PFSK-1 (cell line): ENCODE results near the gene FNDC3A.

Experiments
- FOXP2 ChIP-seq: optimal IDR thresholded peaks from 2 replicates; pipeline ENCODE3; 2011; ENCODE audit warnings: borderline replicate concordance, control low read depth, inconsistent platforms; ENCODE audit not compliant: insufficient read depth; ENCODE audit errors: extremely low read length, extremely low read depth
- POLR2AphosphoS5 ChIP-seq: IDR thresholded peaks from 2 replicates; pipeline ENCODE4 v1.6.1; 2012; ENCODE audit warnings: low read depth, mild to moderate bottlenecking, control low read depth, low read length, moderate library complexity
- REST ChIP-seq, 2 experiments: IDR thresholded peaks; 2 replicates each; pipeline versions ENCODE4 v1.6.1 to v1.8.0; 2011 to 2012; ENCODE audit warnings: low read depth in 2 of 2, low read length in 2 of 2, control low read depth in 1 of 2, inconsistent platforms in 1 of 2, mild to moderate bottlenecking in 1 of 2, moderate library complexity in 1 of 2; ENCODE audit not compliant: insufficient read depth in 1 of 2
- SIN3A ChIP-seq: IDR thresholded peaks from 2 replicates; pipeline ENCODE4 v1.6.1; 2012; ENCODE audit warnings: mild to moderate bottlenecking, low read length, moderate library complexity, borderline replicate concordance; ENCODE audit not compliant: insufficient read depth
- TAF1 ChIP-seq: IDR thresholded peaks from 2 replicates; pipeline ENCODE4 v1.6.1; 2012; ENCODE audit warnings: low read length, control low read depth, borderline replicate concordance; ENCODE audit not compliant: insufficient read depth

DNA sequence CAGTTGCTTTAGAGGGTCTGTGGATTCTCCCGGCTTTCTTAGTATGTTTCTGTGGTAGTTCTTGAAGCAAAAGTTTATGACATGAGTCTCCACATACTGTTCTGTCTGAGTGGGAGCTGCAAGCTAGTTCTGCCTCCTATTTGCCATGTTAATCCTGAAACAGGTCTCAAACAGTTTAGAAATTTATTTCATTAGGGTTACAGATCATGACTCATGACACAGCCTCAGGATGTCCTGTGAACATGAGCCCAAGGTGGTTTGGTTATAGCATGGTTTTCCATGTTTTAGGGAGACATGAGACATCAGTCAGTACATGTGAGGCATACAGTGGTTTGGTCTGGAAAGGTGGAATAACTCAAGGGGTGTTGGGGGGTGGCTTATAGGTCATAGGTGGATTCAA is 77.5 kb downstream of the FNDC3A start:
- TF ChIP-seq POLR2AphosphoS5 (no peak), FOXP2 (no peak), SIN3A (no peak), REST (IDR thresholded peaks at IDR 0.05; ENCODE audit: insufficient read depth in 1 of 2, low read depth in 2 of 2, low read length in 2 of 2) (no peak), TAF1 (no peak)
